ENCODE measurements around the gene CCDC80.
"Not testable (repeated sequence)": the region's sequence is repeated elsewhere in the genome, so short reads cannot be mapped to it uniquely, and the experiment has no call there.

CCDC80 gene

GRCh38 chr3:112579697-112580096 is 61.2 kb downstream of the CCDC80 start:
- no peak for TF ChIP-seq CTCF (IDR thresholded peaks at IDR 0.05; ENCODE audit: borderline replicate concordance, control extremely low read depth, extremely low read depth, insufficient read depth, missing control alignments)
- in situ Hi-C loops (cut with MboI; ENCODE audit: low sequenced_read_pairs, unreplicated experiment), result no loop called here
- DNase-seq (ENCODE audit: low spot score), result no peak

GRCh38 chr3:112579232-112579631 is 61.7 kb downstream of the CCDC80 start:
- in situ Hi-C loops (cut with MboI; ENCODE audit: low sequenced_read_pairs, unreplicated experiment), result no loop called here
- TF ChIP-seq CTCF (IDR thresholded peaks at IDR 0.05; ENCODE audit: borderline replicate concordance, control extremely low read depth, extremely low read depth, insufficient read depth, missing control alignments), result no peak
- DNase-seq (ENCODE audit: low spot score), result no peak

GRCh38 chr3:112572701-112573100 is 68.2 kb downstream of the CCDC80 start:
- DNase-seq (ENCODE audit: low spot score), result no peak
- in situ Hi-C loops (cut with MboI; ENCODE audit: low sequenced_read_pairs, unreplicated experiment), result no loop called here
- TF ChIP-seq CTCF (IDR thresholded peaks at IDR 0.05; ENCODE audit: borderline replicate concordance, control extremely low read depth, extremely low read depth, insufficient read depth, missing control alignments), result no peak

GRCh38 chr3:112569265-112569664 is 71.7 kb downstream of the CCDC80 start:
- in situ Hi-C loops (cut with MboI; ENCODE audit: low sequenced_read_pairs, unreplicated experiment), result no loop called here
- DNase-seq (ENCODE audit: low spot score), result no peak
- no peak for TF ChIP-seq CTCF (IDR thresholded peaks at IDR 0.05; ENCODE audit: borderline replicate concordance, control extremely low read depth, extremely low read depth, insufficient read depth, missing control alignments)

GRCh38 chr3:112568642-112569041 is 72.3 kb downstream of the CCDC80 start:
- TF ChIP-seq CTCF (IDR thresholded peaks at IDR 0.05; ENCODE audit: borderline replicate concordance, control extremely low read depth, extremely low read depth, insufficient read depth, missing control alignments), result no peak
- in situ Hi-C loops (cut with MboI; ENCODE audit: low sequenced_read_pairs, unreplicated experiment), result no loop called here
- no peak for DNase-seq (ENCODE audit: low spot score)

- in situ Hi-C loops (cut with MboI; ENCODE audit: low sequenced_read_pairs, unreplicated experiment), result no loop called here
- TF ChIP-seq CTCF (IDR thresholded peaks at IDR 0.05; ENCODE audit: borderline replicate concordance, control extremely low read depth, extremely low read depth, insufficient read depth, missing control alignments), result no peak
- no peak for DNase-seq (ENCODE audit: low spot score)
These were observed 76.0 kb downstream of the CCDC80 start for GRCh38 chr3:112564940-112565305.

GRCh38 chr3:112564247-112564939 is 76.5 kb downstream of the CCDC80 start:
- DNase-seq (ENCODE audit: low spot score); in situ Hi-C loops (cut with MboI; ENCODE audit: low sequenced_read_pairs, unreplicated experiment): not testable (repeated sequence)
